Sigmoid colon (tissue), 4 donors: ENCODE measurements around the gene CSTPP1.
"Not testable (repeated sequence)": the region's sequence is repeated elsewhere in the genome, so short reads cannot be mapped to it uniquely, and the experiment has no call there.

Experiments used
- CTCF ChIP-seq, 4 experiments: fragments of 450-650 bp in 3 of 4; fragments of 200-600 bp in 1 of 4; IDR thresholded peaks; one replicate each; pipeline ENCODE4 v1.5.1; 2016 to 2019; ENCODE audit warnings: antibody characterized with exemption in 4 of 4, mild to moderate bottlenecking in 3 of 4, moderate library complexity in 2 of 4
- EP300 ChIP-seq, 4 donors: sonication (generic); formaldehyde crosslinking; IDR thresholded peaks; one replicate each; pipeline ENCODE4 v1.6.1; 2017; ENCODE audit warnings: antibody characterized with exemption in 4 of 4
- POLR2A ChIP-seq, 2 donors: fragments of 450-650 bp; IDR thresholded peaks; one replicate each; pipeline ENCODE4 v1.6.1; 2016; ENCODE audit warnings: antibody characterized with exemption in 2 of 2, mild to moderate bottlenecking in 2 of 2, moderate library complexity in 2 of 2
- POLR2AphosphoS5 ChIP-seq, 4 donors: sonication (generic); formaldehyde crosslinking; IDR thresholded peaks; one replicate each; pipeline ENCODE4 v1.6.1; 2017; ENCODE audit warnings: antibody characterized with exemption in 4 of 4

GRCh38 chr11:46989810-46990487 is 53.4 kb downstream of the CSTPP1 start:
- not testable (repeated sequence) for TF ChIP-seq POLR2A, CTCF, EP300, POLR2AphosphoS5 (IDR thresholded peaks at IDR 0.05)
